Measurements from ENCODE around the gene EXOC4. TPM values are rescaled to one million over a fixed set of nuclear protein-coding genes. Genes with fewer than 3 reads are reported as not detected.

EXOC4 gene
- total RNA-seq, 1 donor from 2014 or later, result 99.2 TPM

- no peaks in the 10 kb centered on the region for H3K9me3 ChIP-seq
- no peaks in the 10 kb centered on the region for H3K36me3 ChIP-seq
- H3K27me3 ChIP-seq, result no peaks in the 10 kb centered on the region
- intact Hi-C loops (cut with DNase I), result no loop called here
- TF ChIP-seq POLR2A (IDR thresholded peaks at IDR 0.05) (no peak), CTCF (IDR thresholded peaks at IDR 0.05) (no peak), POLR2AphosphoS5 (IDR thresholded peaks at IDR 0.05; ENCODE audit: insufficient read depth in 1 of 2, low read depth in 1 of 2) (no peak)
- H3K4me1 ChIP-seq, result no peaks in the 10 kb centered on the region
- no peak overlapping the region for H3K4me3 ChIP-seq
- H3K27ac ChIP-seq, result no peak overlapping the region
- DNase-seq (ENCODE audit: extremely low spot score in 2 of 2), result no peak
Measured at GRCh38 chr7:133511252-133511651, 258.4 kb downstream of the EXOC4 start.

GRCh38 chr7:133511708-133512107 is 258.8 kb downstream of the EXOC4 start:
- H3K9me3 ChIP-seq, result no peaks in the 10 kb centered on the region
- no peaks in the 10 kb centered on the region for H3K27me3 ChIP-seq
- intact Hi-C loops (cut with DNase I), result no loop called here
- H3K27ac ChIP-seq, result no peak overlapping the region
- H3K4me3 ChIP-seq, result no peak overlapping the region
- TF ChIP-seq CTCF (IDR thresholded peaks at IDR 0.05), result no peak
- no peak for TF ChIP-seq POLR2AphosphoS5 (IDR thresholded peaks at IDR 0.05; ENCODE audit: insufficient read depth in 1 of 2, low read depth in 1 of 2)
- no peak for TF ChIP-seq POLR2A (IDR thresholded peaks at IDR 0.05)
- H3K4me1 ChIP-seq, result no peaks in the 10 kb centered on the region
- no peaks in the 10 kb centered on the region for H3K36me3 ChIP-seq
- no peak for DNase-seq (ENCODE audit: extremely low spot score in 2 of 2)

GRCh38 chr7:133512560-133512959 is 259.7 kb downstream of the EXOC4 start:
- intact Hi-C loops (cut with DNase I), result no loop called here
- no peaks in the 10 kb centered on the region for H3K9me3 ChIP-seq
- TF ChIP-seq CTCF (IDR thresholded peaks at IDR 0.05), result no peak
- TF ChIP-seq POLR2AphosphoS5 (IDR thresholded peaks at IDR 0.05; ENCODE audit: insufficient read depth in 1 of 2, low read depth in 1 of 2), result no peak
- no peak for TF ChIP-seq POLR2A (IDR thresholded peaks at IDR 0.05)
- DNase-seq (ENCODE audit: extremely low spot score in 2 of 2), result no peak
- no peaks in the 10 kb centered on the region for H3K36me3 ChIP-seq
- H3K4me1 ChIP-seq, result no peaks in the 10 kb centered on the region
- H3K4me3 ChIP-seq, result no peak overlapping the region
- no peaks in the 10 kb centered on the region for H3K27me3 ChIP-seq
- H3K27ac ChIP-seq, result no peak overlapping the region

GRCh38 chr7:133513608-133514007 is 260.7 kb downstream of the EXOC4 start:
- H3K36me3 ChIP-seq, result no peaks in the 10 kb centered on the region
- DNase-seq (ENCODE audit: extremely low spot score in 2 of 2), result no peak
- TF ChIP-seq CTCF (IDR thresholded peaks at IDR 0.05) (no peak), POLR2A (IDR thresholded peaks at IDR 0.05) (no peak), POLR2AphosphoS5 (IDR thresholded peaks at IDR 0.05; ENCODE audit: insufficient read depth in 1 of 2, low read depth in 1 of 2) (no peak)

GRCh38 chr7:133514551-133514950 is 261.7 kb downstream of the EXOC4 start:
- Histone ChIP-seq H3K4me3 (no peak overlapping the region), H3K27me3 (no peaks in the 10 kb centered on the region), H3K9me3 (no peaks in the 10 kb centered on the region), H3K36me3 (no peaks in the 10 kb centered on the region), H3K27ac (no peak overlapping the region), H3K4me1 (no peaks in the 10 kb centered on the region)
- no peak for DNase-seq (ENCODE audit: extremely low spot score in 2 of 2)
- intact Hi-C loops (cut with DNase I), result no loop called here
- TF ChIP-seq CTCF (IDR thresholded peaks at IDR 0.05) (no peak), POLR2AphosphoS5 (IDR thresholded peaks at IDR 0.05; ENCODE audit: insufficient read depth in 1 of 2, low read depth in 1 of 2) (no peak), POLR2A (IDR thresholded peaks at IDR 0.05) (no peak)

More at GRCh38 chr7:133513608-133514007, 260.7 kb downstream of the EXOC4 start:
- intact Hi-C loops (cut with DNase I), result no loop called here
- Histone ChIP-seq H3K9me3 (no peaks in the 10 kb centered on the region), H3K27ac (no peak overlapping the region), H3K4me1 (no peaks in the 10 kb centered on the region), H3K4me3 (no peak overlapping the region), H3K27me3 (no peaks in the 10 kb centered on the region)

All from vagina (tissue), 2 donors.